HFF-Myc (cell line): ENCODE results near the gene DENND1A.

ENCODE experiments used
- DNase-seq: peaks from one replicate; pipeline ENCODE4 v3.0.0-alpha.2; 2011; ENCODE audit warnings: low read depth; ENCODE audit errors: extremely low read depth
- H3K4me3 ChIP-seq: replicated peaks from 2 replicates; pipeline ENCODE4 v1.5.1; 2011; ENCODE audit warnings: low read depth, mild to moderate bottlenecking, control low read depth, low read length
- TF ChIP-seq, protein P1 (sequence below): IDR thresholded peaks from 2 replicates; pipeline ENCODE4 v1.5.1; 2012; ENCODE audit warnings: mild to moderate bottlenecking, low read depth, low read length, control low read depth; ENCODE audit errors: missing control alignments

The DENND1A gene

DNA sequence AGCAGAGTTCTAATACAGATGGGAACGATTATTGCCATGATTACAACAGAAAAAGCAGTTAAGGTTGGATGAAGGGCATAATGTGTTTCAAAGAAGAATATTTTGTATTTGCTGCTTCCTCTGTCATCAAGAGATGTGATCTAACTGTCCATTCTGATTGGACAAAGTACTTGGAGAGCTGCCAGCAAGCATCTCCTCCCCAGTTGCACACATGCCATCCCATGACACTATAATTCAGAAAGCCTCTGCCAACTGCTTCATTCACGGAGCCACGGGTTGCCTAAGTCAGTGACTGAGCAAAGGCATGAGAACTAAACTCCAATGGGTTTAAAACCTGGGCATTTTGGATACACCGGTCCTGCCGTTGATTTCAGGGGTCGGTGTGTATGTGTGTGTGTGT lies 320.1 kb downstream of the DENND1A start:
- TF ChIP-seq, protein P1, sequence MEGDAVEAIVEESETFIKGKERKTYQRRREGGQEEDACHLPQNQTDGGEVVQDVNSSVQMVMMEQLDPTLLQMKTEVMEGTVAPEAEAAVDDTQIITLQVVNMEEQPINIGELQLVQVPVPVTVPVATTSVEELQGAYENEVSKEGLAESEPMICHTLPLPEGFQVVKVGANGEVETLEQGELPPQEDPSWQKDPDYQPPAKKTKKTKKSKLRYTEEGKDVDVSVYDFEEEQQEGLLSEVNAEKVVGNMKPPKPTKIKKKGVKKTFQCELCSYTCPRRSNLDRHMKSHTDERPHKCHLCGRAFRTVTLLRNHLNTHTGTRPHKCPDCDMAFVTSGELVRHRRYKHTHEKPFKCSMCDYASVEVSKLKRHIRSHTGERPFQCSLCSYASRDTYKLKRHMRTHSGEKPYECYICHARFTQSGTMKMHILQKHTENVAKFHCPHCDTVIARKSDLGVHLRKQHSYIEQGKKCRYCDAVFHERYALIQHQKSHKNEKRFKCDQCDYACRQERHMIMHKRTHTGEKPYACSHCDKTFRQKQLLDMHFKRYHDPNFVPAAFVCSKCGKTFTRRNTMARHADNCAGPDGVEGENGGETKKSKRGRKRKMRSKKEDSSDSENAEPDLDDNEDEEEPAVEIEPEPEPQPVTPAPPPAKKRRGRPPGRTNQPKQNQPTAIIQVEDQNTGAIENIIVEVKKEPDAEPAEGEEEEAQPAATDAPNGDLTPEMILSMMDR = no peak
- DNase-seq = no peak
- H3K4me3 ChIP-seq = no peak overlapping the region

DNA sequence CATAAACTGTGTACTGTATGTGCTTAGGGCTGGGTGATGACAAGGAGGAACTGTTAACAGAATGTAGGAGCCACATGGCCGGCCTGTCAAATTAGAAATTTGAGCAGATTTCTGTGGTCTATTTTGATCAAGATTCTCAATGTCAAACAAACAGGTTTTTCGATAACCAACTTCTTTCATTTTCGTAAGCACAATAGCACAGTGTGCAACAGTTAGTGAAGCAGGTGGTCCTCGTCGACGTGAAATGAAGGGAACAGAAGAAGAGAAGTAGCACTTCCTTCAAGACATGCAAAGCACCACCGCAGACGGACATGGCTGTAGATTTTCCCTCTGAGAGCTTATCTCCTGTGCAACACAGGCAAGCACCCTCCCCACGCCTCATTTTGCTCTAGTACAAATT lies 321.8 kb downstream of the DENND1A start:
- H3K4me3 ChIP-seq = no peak overlapping the region
- no peak for DNase-seq
- TF ChIP-seq, protein P1 = no peak

DNA sequence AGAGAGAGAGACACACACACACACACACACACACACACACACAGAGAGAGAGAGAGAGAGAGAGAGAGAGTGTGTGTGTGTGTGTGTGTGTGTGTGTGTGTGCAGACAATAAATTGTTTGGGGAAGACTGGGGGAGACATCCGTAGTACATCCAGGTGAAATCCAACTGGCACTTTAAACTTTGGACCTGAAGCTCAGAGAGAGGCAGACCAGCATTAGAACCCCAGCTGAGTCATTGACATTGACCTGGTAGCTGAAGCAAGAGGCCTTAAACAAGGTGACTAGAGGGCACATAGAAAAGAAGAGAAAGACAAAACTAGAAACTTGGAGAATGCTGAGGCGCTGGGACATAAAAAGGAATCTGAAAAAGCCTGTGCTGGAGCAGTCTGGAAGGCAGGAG lies 322.4 kb downstream of the DENND1A start:
- H3K4me3 ChIP-seq = no peak overlapping the region
- no peak for DNase-seq
- TF ChIP-seq, protein P1 = no peak

DNA sequence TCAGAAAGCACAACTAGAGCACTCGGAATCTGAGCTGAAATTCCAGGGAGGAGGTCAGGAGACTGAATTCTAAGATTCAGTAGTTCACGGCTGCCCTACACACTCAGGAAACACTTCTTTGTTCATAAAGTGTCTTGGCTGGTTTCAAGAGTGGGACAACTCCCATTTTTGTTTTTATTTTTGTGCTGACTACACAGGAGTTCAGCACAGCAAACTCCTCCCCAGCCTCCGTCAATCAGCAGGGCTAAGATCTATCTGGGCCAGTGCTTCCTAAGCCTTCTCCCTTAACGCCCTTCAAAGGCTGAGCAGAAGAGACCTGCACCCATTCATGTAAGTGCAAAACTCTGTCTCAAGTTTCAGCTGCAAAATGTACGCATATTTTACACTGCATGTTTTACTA lies 323.8 kb downstream of the DENND1A start:
- no peak for DNase-seq
- no peak overlapping the region for H3K4me3 ChIP-seq
- TF ChIP-seq, protein P1 = no peak

DNA sequence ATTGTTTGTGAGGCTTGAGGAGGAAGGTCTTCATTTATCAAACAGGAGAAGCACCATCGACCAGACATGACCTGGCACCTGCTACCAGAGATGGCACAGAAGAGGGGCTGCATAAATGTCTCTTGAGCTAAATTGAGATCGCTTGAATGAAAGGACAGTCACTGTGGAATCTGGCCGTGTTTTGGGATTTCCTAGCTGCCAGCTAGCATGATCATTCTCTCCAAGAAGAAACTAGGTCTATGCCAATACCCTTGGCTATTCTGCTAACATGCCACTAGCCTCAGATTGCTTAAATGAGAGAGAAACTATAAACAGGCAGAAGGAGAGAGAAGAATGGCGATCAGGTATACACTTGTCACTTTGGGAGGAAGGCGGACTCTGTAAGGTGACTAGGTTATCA lies 324.6 kb downstream of the DENND1A start:
- TF ChIP-seq, protein P1 = no peak
- no peak for DNase-seq
- H3K4me3 ChIP-seq = no peak overlapping the region

DNA sequence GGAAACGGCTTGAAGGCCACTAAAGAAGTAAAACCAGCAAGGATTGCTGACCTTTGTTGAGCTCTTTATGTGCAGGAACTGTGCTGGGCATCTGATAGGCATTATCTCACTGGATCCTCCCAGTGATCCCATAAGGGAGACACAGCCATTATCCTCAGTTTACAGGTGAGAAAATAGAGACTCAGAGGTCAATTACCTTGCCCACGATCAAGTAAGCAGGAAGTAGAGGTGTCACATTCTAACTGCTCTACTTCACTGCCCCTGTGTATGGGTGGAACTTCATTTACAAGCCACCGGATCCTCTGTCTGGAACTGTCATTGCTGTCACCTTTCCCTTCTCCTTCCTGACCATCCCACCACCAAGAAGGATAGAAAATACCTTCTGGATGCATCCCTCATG lies 325.1 kb downstream of the DENND1A start:
- TF ChIP-seq, protein P1 = no peak

DNA sequence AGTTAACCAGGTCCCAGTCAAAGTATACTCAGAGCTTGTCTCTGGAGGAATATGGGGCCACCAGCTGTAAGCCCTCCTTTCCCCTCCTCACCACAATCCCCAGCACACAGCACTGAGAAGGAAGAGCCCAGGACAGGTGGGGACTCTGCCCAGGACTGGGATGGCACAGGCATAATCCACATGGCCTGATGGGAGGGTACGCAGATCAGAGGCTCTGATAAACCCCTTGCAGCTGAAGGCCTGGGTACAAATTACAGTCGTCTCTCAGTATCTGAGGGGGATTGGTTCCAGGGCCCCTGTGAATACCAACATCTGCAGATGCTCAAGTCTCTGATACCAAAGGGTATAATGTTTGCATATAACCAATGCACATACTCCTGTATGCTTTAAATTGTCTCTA lies 328.1 kb downstream of the DENND1A start:
- DNase-seq = no peak

More for the DNA sequence above, 325.1 kb downstream of the DENND1A start:
- no peak for DNase-seq
- H3K4me3 ChIP-seq = no peak overlapping the region

More for the DNA sequence above, 328.1 kb downstream of the DENND1A start:
- H3K4me3 ChIP-seq = no peak overlapping the region
- TF ChIP-seq, protein P1 = no peak
